Heart right ventricle (tissue), 16 donors: ENCODE results near the gene PRKAB2. TPM values are rescaled to one million over a fixed set of nuclear protein-coding genes. Genes with fewer than 3 reads are reported as not detected.

Experiments used
- ATAC-seq, 8 donors: fragments of 200-7000 bp; cut with Tn5 transposase; one replicate each; pipeline ENCODE4 v1.9.1; 2020; ENCODE audit warnings: mild to moderate bottlenecking in 8 of 8, moderate library complexity in 8 of 8, moderate number of reproducible peaks in 1 of 8
- DNase-seq, 2 donors: peaks; one replicate each; pipeline ENCODE4 v3.0.0-alpha.2; 2020
- H3K27ac ChIP-seq, 10 donors: fragments of 200-600 bp; sonication (generic) in 2 of 10; one replicate each; pipeline versions ENCODE4 v1.5.0 to v1.8.0; 2020 to 2022; ENCODE audit warnings: mild to moderate bottlenecking in 3 of 10
- H3K27me3 ChIP-seq, 7 donors: fragments of 200-600 bp; one replicate each; pipeline ENCODE4 v1.8.0; 2021 to 2022; ENCODE audit warnings: mild to moderate bottlenecking in 2 of 7
- H3K36me3 ChIP-seq, 9 donors: fragments of 200-600 bp; sonication (generic) in 1 of 9; one replicate each; pipeline versions ENCODE4 v1.5.0 to v1.8.0; 2020 to 2022; ENCODE audit warnings: mild to moderate bottlenecking in 2 of 9
- H3K4me1 ChIP-seq, 9 donors: fragments of 200-600 bp; sonication (generic) in 1 of 9; one replicate each; pipeline versions ENCODE4 v1.5.0 to v1.8.0; 2020 to 2022; ENCODE audit warnings: mild to moderate bottlenecking in 4 of 9
- H3K4me3 ChIP-seq, 10 donors: fragments of 200-600 bp; sonication (generic) in 2 of 10; one replicate each; pipeline versions ENCODE4 v1.5.0 to v1.8.0; 2020 to 2022; ENCODE audit warnings: mild to moderate bottlenecking in 7 of 10, moderate library complexity in 2 of 10
- H3K9me3 ChIP-seq, 11 donors: fragments of 200-600 bp in 10 of 11; sonication (generic) in 2 of 11; one replicate each; pipeline versions ENCODE4 v1.5.0 to v1.8.0; 2013 to 2022; ENCODE audit warnings: mild to moderate bottlenecking in 2 of 11, control low read depth in 1 of 11, moderate library complexity in 1 of 11
- CTCF ChIP-seq, 9 donors: fragments of 200-600 bp; sonication (generic) in 2 of 9; IDR thresholded peaks; one replicate each; pipeline versions ENCODE4 v1.5.0 to v1.8.0; 2021 to 2022; ENCODE audit warnings: antibody characterized with exemption in 9 of 9, mild to moderate bottlenecking in 5 of 9, moderate library complexity in 1 of 9
- WGBS, 2 donors: extraction: QIAGEN DNeasy Blood & Tissue Kit; methylation state at CpG; one replicate each; pipeline ENCODE4 v1.1.7; 2013; ENCODE audit warnings: inconsistent platforms in 1 of 2; 5-methylcytosine and 5-hydroxymethylcytosine counted together
- intact Hi-C, 10 donors: fragments of 100-400 bp; cut with DNase I; formaldehyde crosslinking; loops; one replicate each; pipeline versions ENCODE4 v1.11.1 to v1.14.2; 2022
- polyA plus RNA-seq, 2 donors: library from polyadenylated mRNA; stranded (reverse); fragments of 200-250 nt; gene quantifications; one replicate each; pipeline ENCODE4 v1.2.3, GENCODE V29; 2013
- total RNA-seq, 10 donors: library from RNA; stranded (reverse); fragmentation: NEBNext Ultra II Directional in 3 of 10; extraction: Animal tissue kit (Norgen Biotek cat#: 25700) in 3 of 10; gene quantifications; one replicate each; pipeline versions ENCODE4 v1.2.1 to v1.2.4, GENCODE V29; 2021 to 2023
- donor health status: Arrhythmogenic right ventricular cardiomyopathy.
- donor health status: ischemic (EF 13 %, LVEDD 7.1; RV severe dilation, severe dysfunction).
- donor health status: healthy with polysubstance abuse.
- donor health status: DM: no; HTN: yes; CAD: no.
- donor health status: DM: no; HTN: no; CAD: no.
- donor health status: ischemic (EF 25% LVEDD 6.9; RV normal size, moderate dysfunction).
- donor health status: ischemic (EF 25% LVEDD 5.7; RV mildly dilated, moderate dysfunction).
- donor health status: healthy.
- donor health status: DM: yes; HTN: yes; CAD: no.
- donor health status: Ischemic cardiomyopathy.
- donor health status: ischemic (EF 35%, LVEDD 5.7; RV mildly dilated, moderate dysfunction).
- donor health status: nonischemic (EF 11% LVEDD 7.7; RV severe dilation, severe dysfunction).
- donor health status: DM: yes; HTN: yes; CAD: no.
- donor health status: PGD.
- donor health status: ischemic (EF 29% LVEDD 5.4; RV normal size, mild dysfunction).
- donor health status: nonischemic (EF 23%, LVEDD 6.1; RV moderate dilation, normal function).

Gene PRKAB2
- total and polyA plus RNA-seq, 12 donors = 9.1 to 40.2 (median 32.5) TPM

- Histone ChIP-seq H3K4me1 (no peaks in the 10 kb centered on the region), H3K4me3 (no peak overlapping the region), H3K36me3 (peaks cover 0 to 34% (median 0%) of the 10 kb centered on the region in 9 donors), H3K27me3 (no peaks in the 10 kb centered on the region), H3K27ac (no peak overlapping the region), H3K9me3 (no peaks in the 10 kb centered on the region)
- ATAC-seq (no peak), DNase-seq (no peak)
- intact Hi-C loops = no loop called here
- TF ChIP-seq CTCF (IDR thresholded peaks at IDR 0.05) = no peak
- WGBS, 2 donors = 93 to 94% methylated on average over 2 of the region's 2 CpGs
Measured at GRCh38 chr1:147211577-147211976, 39.3 kb upstream of the PRKAB2 start.

- no peak for ATAC-seq
- WGBS, 2 donors = 86 to 89% methylated on average over 2 of the region's 2 CpGs
- Histone ChIP-seq H3K9me3 (no peaks in the 10 kb centered on the region), H3K4me3 (no peak overlapping the region), H3K36me3 (peaks cover 0 to 34% (median 0%) of the 10 kb centered on the region in 9 donors), H3K4me1 (no peaks in the 10 kb centered on the region), H3K27ac (no peak overlapping the region), H3K27me3 (no peaks in the 10 kb centered on the region)
- intact Hi-C loops = no loop called here
- no peak for DNase-seq
- no peak for TF ChIP-seq CTCF (IDR thresholded peaks at IDR 0.05)
Measured at GRCh38 chr1:147210987-147211386, 38.7 kb upstream of the PRKAB2 start.

GRCh38 chr1:147209825-147210821, 37.9 kb upstream of the PRKAB2 start:
- Histone ChIP-seq H3K27ac (no peak overlapping the region), H3K36me3 (peaks cover 0 to 36% (median 0%) of the 10 kb centered on the region in 9 donors), H3K9me3 (no peaks in the 10 kb centered on the region), H3K4me1 (no peaks in the 10 kb centered on the region), H3K4me3 (no peak overlapping the region), H3K27me3 (no peaks in the 10 kb centered on the region)
- intact Hi-C loops = loop anchor here in 1 of 10 donors (2.0 kb wide), 1 partner anchor 29 kb away; no protein-coding TSS in a partner anchor
- DNase-seq (no peak), ATAC-seq (no peak)
- no peak for TF ChIP-seq CTCF (IDR thresholded peaks at IDR 0.05)
- WGBS, 2 donors = 92 to 94% methylated on average over 3 of the region's 3 CpGs

GRCh38 chr1:147208619-147209018, 36.3 kb upstream of the PRKAB2 start:
- Histone ChIP-seq H3K9me3 (no peaks in the 10 kb centered on the region), H3K36me3 (peaks cover 0 to 45% (median 4%) of the 10 kb centered on the region in 9 donors), H3K4me3 (no peak overlapping the region), H3K27ac (no peak overlapping the region), H3K27me3 (no peaks in the 10 kb centered on the region), H3K4me1 (peaks cover 0 to 5% (median 0%) of the 10 kb centered on the region in 9 donors)
- ATAC-seq (no peak), DNase-seq (no peak)
- no peak for TF ChIP-seq CTCF (IDR thresholded peaks at IDR 0.05)
- intact Hi-C loops = loop anchor here in 1 of 10 donors (2.0 kb wide), 1 partner anchor 30 kb away; no protein-coding TSS in a partner anchor
- WGBS, 2 donors = 96 to 98% methylated on average over 7 of the region's 7 CpGs
